Fibroblast of the aortic adventitia (primary cell): Measurements from ENCODE around the gene GJD3. TPM values are rescaled to one million over a fixed set of nuclear protein-coding genes. Genes with fewer than 3 reads are reported as not detected.

Experiments
- DNase-seq: peaks from one replicate; pipeline ENCODE4 v3.0.0-alpha.2; 2010; ENCODE audit warnings: low read depth
- H3K4me3 ChIP-seq: 2 replicates; pipeline ENCODE4 v1.5.1; 2011; ENCODE audit warnings: low read depth, mild to moderate bottlenecking, control low read depth, low read length, moderate library complexity
- total RNA-seq: library from RNA; depleted of rRNA; stranded (reverse); fragments of >200 nt; gene quantifications from 2 replicates; pipeline ENCODE4 v1.2.3, GENCODE V29; 2012; ENCODE audit warnings: low replicate concordance
- TF ChIP-seq, protein P1 (sequence below): IDR thresholded peaks from 2 replicates; pipeline ENCODE4 v1.5.1; 2011; ENCODE audit warnings: mild to moderate bottlenecking, low read length, control low read depth, inconsistent platforms; ENCODE audit not compliant: insufficient read depth

The GJD3 gene
- total RNA-seq, 1 donor = not detected

DNA sequence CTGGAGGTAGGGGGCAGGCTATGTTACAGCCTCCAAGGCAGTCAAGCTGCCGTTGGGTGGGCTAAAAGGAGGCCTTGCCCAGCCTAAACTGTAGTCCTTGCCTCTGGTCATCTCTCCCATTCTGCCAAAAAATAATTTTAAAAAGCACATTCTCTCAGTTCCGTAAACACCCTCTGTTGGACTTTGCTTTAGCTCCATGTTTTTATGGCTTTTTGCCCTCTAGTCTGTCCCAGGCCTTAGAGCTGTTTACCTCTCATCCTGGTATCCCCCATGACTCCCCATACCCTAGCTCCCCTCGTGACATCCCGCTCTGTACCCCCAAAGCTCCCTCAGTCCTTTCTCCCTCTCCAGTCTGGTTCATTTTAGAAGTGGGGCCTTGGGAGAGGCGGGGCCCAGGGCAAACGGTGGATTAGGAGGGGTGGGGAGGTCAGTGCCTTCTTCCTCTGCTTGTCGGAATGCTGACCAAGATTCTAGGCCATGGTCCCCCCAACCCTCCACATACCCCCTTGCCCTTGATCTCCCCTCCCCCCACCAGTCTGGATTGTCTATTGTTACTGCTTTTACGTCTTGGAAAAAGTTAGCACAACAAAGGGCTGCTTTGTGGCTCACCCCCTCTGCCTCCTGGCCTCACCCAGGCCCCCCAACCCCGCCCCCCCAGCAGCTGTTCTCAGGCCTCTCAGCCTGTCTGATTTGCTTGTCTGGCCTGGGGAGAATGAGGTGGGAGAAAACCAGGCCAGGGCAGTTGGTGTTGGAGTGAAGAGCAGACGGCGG lies 18.4 kb downstream of the GJD3 start:
- TF ChIP-seq, protein P1, sequence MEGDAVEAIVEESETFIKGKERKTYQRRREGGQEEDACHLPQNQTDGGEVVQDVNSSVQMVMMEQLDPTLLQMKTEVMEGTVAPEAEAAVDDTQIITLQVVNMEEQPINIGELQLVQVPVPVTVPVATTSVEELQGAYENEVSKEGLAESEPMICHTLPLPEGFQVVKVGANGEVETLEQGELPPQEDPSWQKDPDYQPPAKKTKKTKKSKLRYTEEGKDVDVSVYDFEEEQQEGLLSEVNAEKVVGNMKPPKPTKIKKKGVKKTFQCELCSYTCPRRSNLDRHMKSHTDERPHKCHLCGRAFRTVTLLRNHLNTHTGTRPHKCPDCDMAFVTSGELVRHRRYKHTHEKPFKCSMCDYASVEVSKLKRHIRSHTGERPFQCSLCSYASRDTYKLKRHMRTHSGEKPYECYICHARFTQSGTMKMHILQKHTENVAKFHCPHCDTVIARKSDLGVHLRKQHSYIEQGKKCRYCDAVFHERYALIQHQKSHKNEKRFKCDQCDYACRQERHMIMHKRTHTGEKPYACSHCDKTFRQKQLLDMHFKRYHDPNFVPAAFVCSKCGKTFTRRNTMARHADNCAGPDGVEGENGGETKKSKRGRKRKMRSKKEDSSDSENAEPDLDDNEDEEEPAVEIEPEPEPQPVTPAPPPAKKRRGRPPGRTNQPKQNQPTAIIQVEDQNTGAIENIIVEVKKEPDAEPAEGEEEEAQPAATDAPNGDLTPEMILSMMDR = no peak
- H3K4me3 ChIP-seq = peak overlapping the region; percentile 85
- DNase-seq = no peak

DNA sequence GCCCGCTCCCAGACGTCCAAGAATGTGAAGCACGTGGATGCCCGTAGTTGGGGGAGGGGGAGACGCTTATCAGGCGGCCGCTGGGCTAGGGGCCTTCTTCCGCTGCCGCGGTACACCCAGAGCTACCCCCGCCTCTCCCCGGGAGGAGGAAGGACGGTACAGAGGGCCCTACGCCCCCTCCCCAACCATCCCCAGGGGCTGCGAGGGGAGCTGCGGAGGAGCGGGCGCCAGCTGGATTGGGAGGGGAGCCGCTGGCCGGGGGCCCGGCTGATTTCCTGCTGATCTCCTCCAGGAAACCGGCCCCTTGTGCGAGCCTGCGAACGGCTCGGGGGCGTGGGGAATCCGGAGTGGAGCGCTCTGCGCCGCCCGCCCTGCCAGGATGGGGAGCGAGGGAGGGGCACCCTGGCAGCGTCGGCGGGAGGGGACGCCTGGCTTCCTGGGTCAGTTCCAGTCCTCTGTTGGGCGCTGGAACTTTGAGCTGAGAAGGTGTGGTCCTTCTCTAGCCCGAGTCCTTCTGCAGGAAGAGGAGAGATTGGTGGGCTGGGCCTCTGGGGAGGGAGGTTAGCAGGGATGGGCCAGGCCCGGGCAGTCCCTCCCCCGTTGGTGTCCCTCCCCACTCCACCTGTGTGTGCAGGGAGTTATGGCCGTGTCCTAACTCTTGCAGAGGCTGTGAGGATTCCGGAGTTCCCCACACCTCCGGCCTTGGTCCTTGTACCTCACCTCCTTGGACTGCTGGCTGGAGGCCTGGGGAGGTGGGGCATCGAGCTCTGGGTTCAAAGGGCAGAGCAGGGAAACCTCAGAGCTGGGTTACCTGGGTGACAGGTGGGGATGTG lies 19.2 kb downstream of the GJD3 start:
- peak; percentile 81 for DNase-seq
- TF ChIP-seq, protein P1 = no peak
- peak overlapping the region; percentile 85 for H3K4me3 ChIP-seq

DNA sequence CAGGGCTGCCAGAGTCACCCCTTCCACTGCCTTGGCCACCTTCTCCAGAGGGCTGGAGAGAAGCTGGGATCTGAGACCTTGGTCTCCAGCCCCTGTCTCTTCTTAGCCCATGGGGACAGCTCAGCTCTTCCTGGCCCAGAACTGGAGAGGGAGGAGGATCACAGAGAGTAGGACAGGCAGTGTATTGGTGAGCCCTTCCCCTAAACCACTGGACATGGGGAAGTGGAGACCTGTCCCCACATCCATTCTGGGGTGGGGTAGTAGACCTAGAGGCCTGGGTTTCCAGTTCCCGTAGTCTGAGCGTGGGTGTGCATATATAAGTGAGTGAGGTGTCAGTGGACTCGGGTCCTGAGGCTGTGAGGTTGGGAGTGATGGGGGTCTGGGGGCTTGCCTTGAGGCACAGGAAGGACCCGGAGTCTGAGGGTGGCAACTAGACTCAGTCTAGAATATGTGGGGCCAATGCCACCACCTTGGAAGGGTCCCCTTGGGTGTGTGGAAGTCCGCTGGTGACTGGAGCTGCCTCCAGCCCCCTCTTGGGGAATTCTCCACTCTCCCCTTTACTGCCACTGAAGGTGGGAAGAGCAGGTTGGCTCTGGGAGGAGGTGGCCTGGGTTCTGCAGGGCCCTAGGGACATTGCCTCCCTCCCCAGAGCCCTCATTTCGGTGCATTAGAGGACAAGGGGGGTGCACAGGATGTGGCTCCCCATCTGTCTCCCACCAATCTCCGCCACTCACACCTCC lies 19.9 kb downstream of the GJD3 start:
- no peak for DNase-seq
- peak overlapping the region; percentile 85 for H3K4me3 ChIP-seq
- TF ChIP-seq, protein P1 = no peak

DNA sequence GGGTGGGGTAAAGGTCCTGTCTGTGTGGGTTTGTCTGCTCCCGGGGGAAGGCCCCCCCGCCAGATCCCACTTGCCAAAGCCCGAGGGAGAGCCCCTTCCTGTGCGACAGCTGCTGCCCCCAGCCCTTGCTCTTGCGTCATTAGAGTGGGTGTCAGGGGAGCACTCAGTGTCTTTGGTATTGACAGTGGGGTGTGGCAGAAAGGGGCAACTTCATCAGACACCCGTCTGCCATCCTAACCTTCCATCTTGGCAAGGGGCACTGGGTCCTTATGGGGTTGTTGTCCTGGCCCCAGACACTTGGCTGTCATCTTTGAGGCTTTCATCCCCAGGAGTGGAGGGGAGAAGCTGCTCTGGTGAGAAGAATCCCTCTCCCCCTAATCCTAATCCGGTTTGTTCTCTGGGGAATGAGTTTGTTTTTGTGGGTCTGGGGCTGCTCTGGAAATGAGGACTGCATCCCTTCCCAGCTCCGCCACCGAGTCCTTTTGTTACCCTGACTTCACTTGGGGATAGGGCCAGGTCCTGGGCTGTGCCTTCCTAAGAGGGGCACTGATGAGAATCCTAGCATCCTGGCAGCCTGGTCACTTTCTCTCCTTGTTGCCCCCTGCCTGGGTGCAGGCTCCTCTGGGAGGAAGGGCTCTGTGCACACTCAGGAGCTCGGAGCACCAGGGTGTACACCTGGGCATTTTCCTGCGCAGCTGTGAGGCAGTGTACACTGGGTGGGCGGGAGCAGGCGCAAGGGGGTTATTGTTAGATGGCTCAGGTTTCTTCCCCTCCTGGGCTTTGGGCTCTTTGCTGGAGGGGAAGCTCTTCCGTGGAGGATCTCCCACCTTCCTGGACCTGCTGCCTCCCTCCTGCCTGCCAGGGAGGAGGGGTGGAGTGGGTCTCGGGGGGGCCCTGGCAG lies 21.1 kb downstream of the GJD3 start:
- TF ChIP-seq, protein P1 = no peak
- peak overlapping the region; percentile 85 for H3K4me3 ChIP-seq
- DNase-seq = no peak

DNA sequence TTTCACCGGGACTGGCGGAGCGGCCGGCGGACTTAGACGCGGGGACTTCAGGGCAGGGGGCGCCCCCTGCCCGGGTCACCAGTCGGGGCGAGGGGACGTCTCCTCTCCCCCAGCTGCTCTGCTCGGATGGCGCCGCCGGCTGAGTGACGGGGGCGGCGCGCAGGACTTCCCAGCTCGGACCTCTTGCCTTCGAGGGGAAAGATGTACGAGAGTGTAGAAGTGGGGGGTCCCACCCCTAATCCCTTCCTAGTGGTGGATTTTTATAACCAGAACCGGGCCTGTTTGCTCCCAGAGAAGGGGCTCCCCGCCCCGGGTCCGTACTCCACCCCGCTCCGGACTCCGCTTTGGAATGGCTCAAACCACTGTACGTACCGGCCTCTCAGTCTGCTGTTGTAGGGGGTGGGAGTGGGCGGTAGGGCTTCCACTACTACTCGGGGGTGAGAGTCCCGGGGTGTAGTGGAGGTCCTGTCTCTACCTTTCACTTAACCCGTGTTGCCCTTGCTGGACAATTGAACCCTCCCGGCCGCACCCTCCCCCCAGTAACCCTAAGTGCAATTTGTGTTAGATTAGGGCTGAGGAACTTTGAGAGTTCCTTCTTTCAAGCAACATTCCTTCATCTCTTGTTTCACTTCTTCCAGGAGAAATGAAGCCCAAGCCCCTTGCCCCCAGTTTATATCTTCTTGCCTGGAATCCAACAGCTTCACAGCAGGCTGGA lies 21.9 kb downstream of the GJD3 start:
- peak overlapping the region; percentile 85 for H3K4me3 ChIP-seq
- TF ChIP-seq, protein P1 = no peak
- no peak for DNase-seq
